GM23338 (cell line): ENCODE data around the gene COL18A1. TPM values are rescaled to one million over a fixed set of nuclear protein-coding genes. Genes with fewer than 3 reads are reported as not detected.

Experiments
- ATAC-seq: fragments of 200-7000 bp; cut with Tn5 transposase; 3 replicates; pipeline ENCODE4 v1.9.1; 2020
- DNase-seq: peaks from one replicate; pipeline ENCODE4 v3.0.0-alpha.2; 2015; ENCODE audit warnings: low spot score
- H2AFZ ChIP-seq: fragments of 200-600 bp; sonication (generic); 2 replicates; pipeline ENCODE4 v1.8.0; 2016; ENCODE audit warnings: antibody characterized with exemption, mild to moderate bottlenecking, moderate library complexity
- H3F3A ChIP-seq: fragments of 200-600 bp; sonication (generic); replicated peaks from 2 replicates; pipeline ENCODE4 v1.8.0; 2017; ENCODE audit warnings: antibody characterized with exemption, mixed run types, low read depth
- H3K27ac ChIP-seq: fragments of 200-600 bp; sonication (generic); 2 replicates; pipeline ENCODE4 v1.6.1; 2016; ENCODE audit warnings: low read depth
- H3K27me3 ChIP-seq: fragments of 200-600 bp; sonication (generic); 2 replicates; pipeline ENCODE4 v1.8.0; 2016; ENCODE audit warnings: mild to moderate bottlenecking, mixed run types, moderate library complexity; ENCODE audit not compliant: insufficient read depth
- H3K36me3 ChIP-seq: fragments of 200-600 bp; sonication (generic); 2 replicates; pipeline ENCODE4 v1.8.0; 2016; ENCODE audit warnings: mild to moderate bottlenecking; ENCODE audit not compliant: insufficient read depth
- H3K4me1 ChIP-seq: fragments of 200-600 bp; sonication (generic); 2 replicates; pipeline ENCODE4 v1.8.0; 2016; ENCODE audit warnings: mild to moderate bottlenecking, moderate library complexity; ENCODE audit not compliant: insufficient read depth
- H3K4me2 ChIP-seq: fragments of 200-600 bp; sonication (generic); 2 replicates; pipeline ENCODE4 v1.7.1; 2017; ENCODE audit warnings: mixed run types
- H3K4me3 ChIP-seq: fragments of 200-600 bp; sonication (generic); 2 replicates; pipeline ENCODE4 v1.6.1; 2016; ENCODE audit warnings: mixed run types
- H3K79me2 ChIP-seq: fragments of 200-600 bp; sonication (generic); replicated peaks from 2 replicates; pipeline ENCODE4 v1.8.0; 2017; ENCODE audit warnings: mild to moderate bottlenecking; ENCODE audit not compliant: insufficient read depth
- H3K9me2 ChIP-seq: fragments of 200-600 bp; sonication (generic); 2 replicates; pipeline ENCODE4 v1.8.0; 2017; ENCODE audit not compliant: insufficient read depth
- H4K20me1 ChIP-seq: fragments of 200-600 bp; sonication (generic); replicated peaks from 2 replicates; pipeline ENCODE4 v1.8.0; 2017; ENCODE audit warnings: mild to moderate bottlenecking; ENCODE audit not compliant: insufficient read depth
- H3K27ac Mint-ChIP-seq: 2 replicates; pipeline ENCODE4 v1.8.0; 2020; ENCODE audit warnings: inconsistent platforms, mild to moderate bottlenecking, moderate library complexity, mixed read lengths
- H3K27me3 Mint-ChIP-seq: 3 replicates; pipeline ENCODE4 v1.8.0; 2022; ENCODE audit warnings: low read depth, mild to moderate bottlenecking, moderate library complexity, mixed read lengths, inconsistent platforms; ENCODE audit not compliant: insufficient read depth, poor library complexity
- H3K36me3 Mint-ChIP-seq: 3 replicates; pipeline ENCODE4 v1.8.0; 2021; ENCODE audit warnings: low read depth, mild to moderate bottlenecking, inconsistent platforms, moderate library complexity, mixed read lengths
- H3K4me1 Mint-ChIP-seq: 3 replicates; pipeline ENCODE4 v1.8.0; 2020; ENCODE audit warnings: mild to moderate bottlenecking, inconsistent platforms, mixed read lengths
- H3K4me3 Mint-ChIP-seq: 3 replicates; pipeline ENCODE4 v1.8.0; 2021; ENCODE audit warnings: moderate library complexity, mild to moderate bottlenecking, inconsistent platforms, mixed read lengths
- H3K9me3 Mint-ChIP-seq: 3 replicates; pipeline ENCODE4 v1.8.0; 2020; ENCODE audit warnings: moderate library complexity, mild to moderate bottlenecking, inconsistent platforms, mixed read lengths
- CREB1 ChIP-seq: fragments of 250-450 bp; sonication (Bioruptor Pico); IDR thresholded peaks from 2 replicates; pipeline ENCODE4 v1.5.0; 2020; ENCODE audit warnings: low read depth, mild to moderate bottlenecking, moderate library complexity
- ETS1 ChIP-seq: IDR thresholded peaks from 2 replicates; pipeline ENCODE4 v1.6.1; 2016; ENCODE audit warnings: antibody characterized with exemption
- EZH2 ChIP-seq: fragments of 200-600 bp; sonication (generic); IDR thresholded peaks from one replicate; pipeline ENCODE4 v1.8.0; 2017; ENCODE audit warnings: antibody characterized with exemption, mild to moderate bottlenecking, low read depth; ENCODE audit not compliant: unreplicated experiment
- EZH2phosphoT487 ChIP-seq: fragments of 200-600 bp; sonication (generic); IDR thresholded peaks from one replicate; pipeline ENCODE4 v1.8.1; 2018; ENCODE audit warnings: antibody characterized with exemption; ENCODE audit not compliant: unreplicated experiment
- JUNB ChIP-seq: IDR thresholded peaks from one replicate; pipeline ENCODE4 v1.6.1; 2016; ENCODE audit warnings: antibody characterized with exemption; ENCODE audit not compliant: unreplicated experiment
- NANOG ChIP-seq: IDR thresholded peaks from 2 replicates; pipeline ENCODE4 v1.6.1; 2016; ENCODE audit warnings: antibody characterized with exemption, borderline replicate concordance
- POLR2AphosphoS5 ChIP-seq: IDR thresholded peaks from 2 replicates; pipeline ENCODE4 v1.6.1; 2016; ENCODE audit warnings: antibody characterized with exemption, low read depth
- ZNF114 ChIP-seq: fragments of 250-450 bp; sonication (Bioruptor Pico); IDR thresholded peaks from 2 replicates; pipeline ENCODE4 v1.5.0; 2020; ENCODE audit warnings: mild to moderate bottlenecking, moderate library complexity
- ZNF331 ChIP-seq: fragments of 250-450 bp; sonication (Bioruptor Pico); IDR thresholded peaks from 2 replicates; pipeline ENCODE4 v1.5.0; 2020; ENCODE audit warnings: low read depth, mild to moderate bottlenecking, moderate library complexity
- polyA plus RNA-seq: library from polyadenylated mRNA; unstranded; fragments of >200 nt; fragmentation: Nextera tagmentation; extraction: Ambion mirVana; gene quantifications from 2 replicates; pipeline ENCODE4 v1.2.1, GENCODE V29; 2016
- total RNA-seq: library from RNA; depleted of rRNA; stranded (reverse); fragments of >200 nt; shearing (Covaris generic); gene quantifications from 2 replicates; pipeline ENCODE4 v1.2.3, GENCODE V29; 2014
- TF ChIP-seq, protein P1 (sequence below): IDR thresholded peaks from one replicate; pipeline ENCODE4 v1.6.1; 2018; ENCODE audit warnings: antibody characterized with exemption; ENCODE audit not compliant: unreplicated experiment

The COL18A1 gene
- total and polyA plus RNA-seq, 2 experiments from 2014 or later = 38.4 to 430 TPM

GRCh38 chr21:45467221-45467779, 62.3 kb downstream of the COL18A1 start:
- no peak for ATAC-seq
- H3K9me3 Mint-ChIP-seq = peaks cover 2% of the 10 kb centered on the region
- Histone ChIP-seq H3K4me3 (no peak overlapping the region), H3K4me1 (no peaks in the 10 kb centered on the region), H3K79me2 (peaks cover 83% of the 10 kb centered on the region), H3K9me2 (no peaks in the 10 kb centered on the region), H3K27me3 (no peaks in the 10 kb centered on the region), H2AFZ (no peak overlapping the region), H4K20me1 (peaks cover 25% of the 10 kb centered on the region), H3K4me2 (no peak overlapping the region), H3F3A (0 out of 2 replicates have a peak, but pooled peaks cover 7% of the 10 kb centered on the region), H3K27ac (no peak overlapping the region), H3K36me3 (no peaks in the 10 kb centered on the region)
- no peak overlapping the region; the same call in 1 of the 2 replicates for H3K27ac Mint-ChIP-seq
- TF ChIP-seq NANOG = no peak
- TF ChIP-seq ETS1 = no peak
- TF ChIP-seq, protein P1, sequence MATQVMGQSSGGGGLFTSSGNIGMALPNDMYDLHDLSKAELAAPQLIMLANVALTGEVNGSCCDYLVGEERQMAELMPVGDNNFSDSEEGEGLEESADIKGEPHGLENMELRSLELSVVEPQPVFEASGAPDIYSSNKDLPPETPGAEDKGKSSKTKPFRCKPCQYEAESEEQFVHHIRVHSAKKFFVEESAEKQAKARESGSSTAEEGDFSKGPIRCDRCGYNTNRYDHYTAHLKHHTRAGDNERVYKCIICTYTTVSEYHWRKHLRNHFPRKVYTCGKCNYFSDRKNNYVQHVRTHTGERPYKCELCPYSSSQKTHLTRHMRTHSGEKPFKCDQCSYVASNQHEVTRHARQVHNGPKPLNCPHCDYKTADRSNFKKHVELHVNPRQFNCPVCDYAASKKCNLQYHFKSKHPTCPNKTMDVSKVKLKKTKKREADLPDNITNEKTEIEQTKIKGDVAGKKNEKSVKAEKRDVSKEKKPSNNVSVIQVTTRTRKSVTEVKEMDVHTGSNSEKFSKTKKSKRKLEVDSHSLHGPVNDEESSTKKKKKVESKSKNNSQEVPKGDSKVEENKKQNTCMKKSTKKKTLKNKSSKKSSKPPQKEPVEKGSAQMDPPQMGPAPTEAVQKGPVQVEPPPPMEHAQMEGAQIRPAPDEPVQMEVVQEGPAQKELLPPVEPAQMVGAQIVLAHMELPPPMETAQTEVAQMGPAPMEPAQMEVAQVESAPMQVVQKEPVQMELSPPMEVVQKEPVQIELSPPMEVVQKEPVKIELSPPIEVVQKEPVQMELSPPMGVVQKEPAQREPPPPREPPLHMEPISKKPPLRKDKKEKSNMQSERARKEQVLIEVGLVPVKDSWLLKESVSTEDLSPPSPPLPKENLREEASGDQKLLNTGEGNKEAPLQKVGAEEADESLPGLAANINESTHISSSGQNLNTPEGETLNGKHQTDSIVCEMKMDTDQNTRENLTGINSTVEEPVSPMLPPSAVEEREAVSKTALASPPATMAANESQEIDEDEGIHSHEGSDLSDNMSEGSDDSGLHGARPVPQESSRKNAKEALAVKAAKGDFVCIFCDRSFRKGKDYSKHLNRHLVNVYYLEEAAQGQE = no peak
- TF ChIP-seq ZNF114 = no peak
- no peak for TF ChIP-seq CREB1 (CRISPR knock-in tag)
- TF ChIP-seq POLR2AphosphoS5 = no peak
- TF ChIP-seq JUNB = no peak
- TF ChIP-seq EZH2phosphoT487 = no peak
- H3K27me3 Mint-ChIP-seq = peaks cover 23% of the 10 kb centered on the region
- peaks cover 14% of the 10 kb centered on the region for H3K4me1 Mint-ChIP-seq
- peaks cover 43% of the 10 kb centered on the region for H3K36me3 Mint-ChIP-seq
- H3K4me3 Mint-ChIP-seq = no peak overlapping the region
- DNase-seq = no peak

DNA sequence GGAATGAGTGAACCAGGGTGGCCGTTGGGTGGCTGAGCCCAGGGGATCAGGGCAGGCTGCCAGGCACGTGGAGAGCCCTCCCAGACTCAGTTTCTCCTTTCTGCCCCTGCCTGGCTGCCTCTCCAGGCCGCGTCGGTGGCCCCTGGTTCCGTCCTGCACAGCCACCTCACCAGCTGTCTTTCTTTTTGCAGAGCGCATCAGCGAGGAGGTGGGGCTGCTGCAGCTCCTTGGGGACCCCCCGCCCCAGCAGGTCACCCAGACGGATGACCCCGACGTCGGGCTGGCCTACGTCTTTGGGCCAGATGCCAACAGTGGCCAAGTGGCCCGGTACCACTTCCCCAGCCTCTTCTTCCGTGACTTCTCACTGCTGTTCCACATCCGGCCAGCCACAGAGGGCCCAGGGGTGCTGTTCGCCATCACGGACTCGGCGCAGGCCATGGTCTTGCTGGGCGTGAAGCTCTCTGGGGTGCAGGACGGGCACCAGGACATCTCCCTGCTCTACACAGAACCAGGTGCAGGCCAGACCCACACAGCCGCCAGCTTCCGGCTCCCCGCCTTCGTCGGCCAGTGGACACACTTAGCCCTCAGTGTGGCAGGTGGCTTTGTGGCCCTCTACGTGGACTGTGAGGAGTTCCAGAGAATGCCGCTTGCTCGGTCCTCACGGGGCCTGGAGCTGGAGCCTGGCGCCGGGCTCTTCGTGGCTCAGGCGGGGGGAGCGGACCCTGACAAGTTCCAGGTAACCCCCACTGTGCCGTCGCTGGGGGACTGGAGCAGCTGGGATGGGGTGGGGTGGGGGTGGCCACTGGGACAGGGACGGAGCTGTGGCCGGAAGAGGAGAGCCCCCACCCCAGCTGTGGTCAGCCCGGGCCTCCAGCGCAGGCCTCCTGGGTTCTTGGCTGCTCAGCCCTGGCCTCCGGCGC, 63.3 kb downstream of the COL18A1 start:
- Mint-ChIP-seq H3K27me3 (peaks cover 22% of the 10 kb centered on the region), H3K9me3 (no peaks in the 10 kb centered on the region; the same call in 2 of the 3 replicates), H3K4me3 (no peak overlapping the region), H3K36me3 (peaks cover 35% of the 10 kb centered on the region), H3K27ac (no peak overlapping the region), H3K4me1 (peaks cover 14% of the 10 kb centered on the region)
- Histone ChIP-seq H3K9me2 (no peaks in the 10 kb centered on the region), H3K27me3 (no peaks in the 10 kb centered on the region), H4K20me1 (peaks cover 25% of the 10 kb centered on the region), H3K36me3 (no peaks in the 10 kb centered on the region), H2AFZ (no peak overlapping the region), H3K79me2 (peaks cover 83% of the 10 kb centered on the region), H3K4me2 (no peak overlapping the region), H3K4me3 (no peak overlapping the region), H3F3A (0 out of 2 replicates have a peak, but pooled peaks cover 7% of the 10 kb centered on the region), H3K27ac (no peak overlapping the region), H3K4me1 (no peaks in the 10 kb centered on the region)
- DNase-seq (no peak), ATAC-seq (no peak)
- TF ChIP-seq ZNF331 (CRISPR knock-in tag) = no peak
- no peak for TF ChIP-seq EZH2
